Activated T-helper 9 cell treated with anti-CD3 and anti-CD28 coated beads, Interleukin-2, amount 50 U/mL, for 16 hours (primary cell): ENCODE measurements around the gene SBF2.
"Not testable (repeated sequence)": the region's sequence is repeated elsewhere in the genome, so short reads cannot be mapped to it uniquely, and the experiment has no call there.

Experiments
- DNase-seq: peaks from one replicate; pipeline ENCODE4 v3.0.0-alpha.2; 2020; ENCODE audit warnings: low read depth

Gene SBF2

GRCh38 chr11:9952511-9953196, 341.4 kb downstream of the SBF2 start:
- no peak for DNase-seq

GRCh38 chr11:9951807-9952206, 342.2 kb downstream of the SBF2 start:
- no peak for DNase-seq

- no peak for DNase-seq
Measured at GRCh38 chr11:9950462-9950861, 343.6 kb downstream of the SBF2 start.

GRCh38 chr11:9947231-9947864, 346.7 kb downstream of the SBF2 start:
- DNase-seq = no peak

GRCh38 chr11:9945680-9946079, 348.3 kb downstream of the SBF2 start:
- DNase-seq = not testable (repeated sequence)

- no peak for DNase-seq
Measured at GRCh38 chr11:9943386-9944110, 350.5 kb downstream of the SBF2 start.

GRCh38 chr11:9941991-9942390, 352.0 kb downstream of the SBF2 start:
- DNase-seq = no peak

- DNase-seq = not testable (repeated sequence)
Measured at GRCh38 chr11:9939150-9939549, 354.9 kb downstream of the SBF2 start.

GRCh38 chr11:9936754-9937153, 357.3 kb downstream of the SBF2 start:
- DNase-seq = no peak

- not testable (repeated sequence) for DNase-seq
Measured at GRCh38 chr11:9932843-9933242, 361.2 kb downstream of the SBF2 start.

- not testable (repeated sequence) for DNase-seq
Measured at GRCh38 chr11:9930562-9931331, 363.3 kb downstream of the SBF2 start.

- no peak for DNase-seq
Measured at GRCh38 chr11:9927670-9928069, 366.3 kb downstream of the SBF2 start.

GRCh38 chr11:9923280-9923679, 370.7 kb downstream of the SBF2 start:
- DNase-seq = no peak

- no peak for DNase-seq
Measured at GRCh38 chr11:9922806-9923205, 371.2 kb downstream of the SBF2 start.

GRCh38 chr11:9916480-9916879, 377.5 kb downstream of the SBF2 start:
- DNase-seq = no peak

GRCh38 chr11:9914064-9914463, 380.0 kb downstream of the SBF2 start:
- no peak for DNase-seq

GRCh38 chr11:9905960-9906791, 387.8 kb downstream of the SBF2 start:
- DNase-seq = no peak

GRCh38 chr11:9905501-9905951, 388.5 kb downstream of the SBF2 start:
- DNase-seq = no peak

- no peak for DNase-seq
Measured at GRCh38 chr11:9903579-9903978, 390.4 kb downstream of the SBF2 start.

GRCh38 chr11:9901943-9902342, 392.1 kb downstream of the SBF2 start:
- DNase-seq = no peak

GRCh38 chr11:9900253-9900652, 393.8 kb downstream of the SBF2 start:
- not testable (repeated sequence) for DNase-seq
